OCI-M2 (cell line): Measurements from ENCODE around the gene HCRT.
"Not testable (repeated sequence)": the region's sequence is repeated elsewhere in the genome, so short reads cannot be mapped to it uniquely, and the experiment has no call there.

ENCODE experiments used
- DNase-seq: peaks from one replicate; lab custom pipeline; 2025; ENCODE audit not compliant: unreplicated experiment; lab: John Stamatoyannopoulos, UW

HCRT gene

GRCh38 chr17:42184713-42185620, at the start of gene HCRT:
HCRT (minus strand) TSS chr17:42185452; CDS start chr17:42185365, 87 bp downstream.
- no peak for DNase-seq

GRCh38 chr17:42233994-42234393, 48.7 kb upstream of the HCRT start:
- DNase-seq: no peak

GRCh38 chr17:42233156-42233555, 47.9 kb upstream of the HCRT start:
- no peak for DNase-seq

- DNase-seq: no peak
These were observed 45.0 kb upstream of the HCRT start for GRCh38 chr17:42230225-42230624.

GRCh38 chr17:42227849-42228700, 42.8 kb upstream of the HCRT start:
- no peak for DNase-seq

- DNase-seq: no peak
These were observed 40.4 kb upstream of the HCRT start for GRCh38 chr17:42225646-42226045.

GRCh38 chr17:42224651-42225050, 39.4 kb upstream of the HCRT start:
- DNase-seq: no peak

GRCh38 chr17:42221886-42222745, 36.9 kb upstream of the HCRT start:
- no peak for DNase-seq

GRCh38 chr17:42219280-42219679, 34.0 kb upstream of the HCRT start:
- not testable (repeated sequence) for DNase-seq

GRCh38 chr17:42214156-42214555, 28.9 kb upstream of the HCRT start:
- no peak for DNase-seq

- DNase-seq: no peak
These were observed 27.1 kb upstream of the HCRT start for GRCh38 chr17:42212382-42212781.

GRCh38 chr17:42211921-42212341, 26.7 kb upstream of the HCRT start:
- not testable (repeated sequence) for DNase-seq

- DNase-seq: no peak
These were observed 24.8 kb upstream of the HCRT start for GRCh38 chr17:42210046-42210445.

- DNase-seq: not testable (repeated sequence)
These were observed 20.9 kb upstream of the HCRT start for GRCh38 chr17:42206153-42206612.

- no peak for DNase-seq
These were observed 18.1 kb upstream of the HCRT start for GRCh38 chr17:42203354-42203753.

GRCh38 chr17:42202696-42203095, 17.4 kb upstream of the HCRT start:
- DNase-seq: no peak

GRCh38 chr17:42202159-42202558, 16.9 kb upstream of the HCRT start:
- no peak for DNase-seq

- no peak for DNase-seq
These were observed 16.2 kb upstream of the HCRT start for GRCh38 chr17:42201458-42201772.

- no peak for DNase-seq
These were observed 15.6 kb upstream of the HCRT start for GRCh38 chr17:42200706-42201457.

GRCh38 chr17:42199416-42200011, 14.3 kb upstream of the HCRT start:
- DNase-seq: no peak
